ENCODE results near the gene ENO2. TPM values are rescaled to one million over a fixed set of nuclear protein-coding genes. Genes with fewer than 3 reads are reported as not detected.

Gene ENO2
- total RNA-seq, 4 donors from 2014 or later = 0.97 to 6.2 (median 1.8) TPM

GRCh38 chr12:6963791-6964413 lies 49.5 kb downstream of the ENO2 start:
- intact Hi-C loops (cut with DNase I; ENCODE audit: low total_unique reads) = loop anchor here (5.0 kb wide), 2 partner anchors 92 to 143 kb away; partner anchors contain the start of genes C1RL and SPSB2
- Histone ChIP-seq H3K27me3 (no peaks in the 10 kb centered on the region), H3K9me3 (no peaks in the 10 kb centered on the region), H3K27ac (peak overlapping the region; percentile 65 to 84 (median 72)), H3K36me3 (peaks cover 0 to 41% of the 10 kb centered on the region in 2 donors), H3K4me3 (no peak overlapping the region), H3K4me1 (peaks cover 22 to 28% of the 10 kb centered on the region in 2 donors)
- DNase-seq = peak in 1 of 2 donors; percentile 19
- in situ Hi-C loops (cut with MboI; ENCODE audit: low sequenced_read_pairs in 4 of 4) = no loop called here
- TF ChIP-seq POLR2A (IDR thresholded peaks at IDR 0.05) = no peak
- no peak for TF ChIP-seq CTCF (IDR thresholded peaks at IDR 0.05 in 4 of 5, conservative IDR thresholded peaks at IDR 0.05 in 1 of 5)
- ATAC-seq = no peak

- TF ChIP-seq POLR2A (IDR thresholded peaks at IDR 0.05) (no peak), CTCF (IDR thresholded peaks at IDR 0.05 in 4 of 5, conservative IDR thresholded peaks at IDR 0.05 in 1 of 5) (no peak)
- intact Hi-C loops (cut with DNase I; ENCODE audit: low total_unique reads) = loop anchor here (1.0 to 5.0 kb wide), 3 partner anchors 40 to 143 kb away; partner anchors contain the start of genes C1RL and SPSB2
- Histone ChIP-seq H3K27ac (peak overlapping the region; percentile 65 to 84 (median 72)), H3K36me3 (peaks cover 0 to 45% of the 10 kb centered on the region in 2 donors), H3K27me3 (no peaks in the 10 kb centered on the region), H3K4me3 (no peak overlapping the region), H3K4me1 (peaks cover 29 to 35% of the 10 kb centered on the region in 2 donors), H3K9me3 (no peaks in the 10 kb centered on the region)
- DNase-seq = no peak
- ATAC-seq = no peak
- in situ Hi-C loops (cut with MboI; ENCODE audit: low sequenced_read_pairs in 4 of 4) = no loop called here
These were observed 50.2 kb downstream of the ENO2 start for GRCh38 chr12:6964605-6965025.

GRCh38 chr12:6965026-6965661 lies 50.8 kb downstream of the ENO2 start:
- Histone ChIP-seq H3K27ac (peak overlapping the region; percentile 65 to 84 (median 72)), H3K4me3 (no peak overlapping the region), H3K4me1 (peaks cover 33 to 37% of the 10 kb centered on the region in 2 donors), H3K27me3 (no peaks in the 10 kb centered on the region), H3K9me3 (no peaks in the 10 kb centered on the region), H3K36me3 (peaks cover 0 to 45% of the 10 kb centered on the region in 2 donors)
- in situ Hi-C loops (cut with MboI; ENCODE audit: low sequenced_read_pairs in 4 of 4) (no loop called here), intact Hi-C loops (cut with DNase I; ENCODE audit: low total_unique reads) (loop anchor here (1.0 kb wide), 1 partner anchor 41 kb away; no protein-coding TSS in a partner anchor)
- TF ChIP-seq CTCF (IDR thresholded peaks at IDR 0.05 in 4 of 5, conservative IDR thresholded peaks at IDR 0.05 in 1 of 5) = peak; percentile 88 to 92 (median 89)
- no peak for TF ChIP-seq POLR2A (IDR thresholded peaks at IDR 0.05)
- ATAC-seq (peak; percentile 60 to 77), DNase-seq (peak; percentile 71 to 86)

- Histone ChIP-seq H3K9me3 (no peaks in the 10 kb centered on the region), H3K27ac (peak overlapping the region; percentile 65 to 84 (median 72)), H3K36me3 (peaks cover 0 to 45% of the 10 kb centered on the region in 2 donors), H3K4me1 (peaks cover 31 to 33% of the 10 kb centered on the region in 2 donors), H3K27me3 (no peaks in the 10 kb centered on the region), H3K4me3 (no peak overlapping the region)
- TF ChIP-seq POLR2A (IDR thresholded peaks at IDR 0.05) = no peak
- TF ChIP-seq CTCF (IDR thresholded peaks at IDR 0.05 in 4 of 5, conservative IDR thresholded peaks at IDR 0.05 in 1 of 5) = no peak
- DNase-seq = no peak
- in situ Hi-C loops (cut with MboI; ENCODE audit: low sequenced_read_pairs in 4 of 4) (no loop called here), intact Hi-C loops (cut with DNase I; ENCODE audit: low total_unique reads) (loop anchor here (1.0 kb wide), 1 partner anchor 41 kb away; no protein-coding TSS in a partner anchor)
- ATAC-seq = no peak
These were observed 51.3 kb downstream of the ENO2 start for GRCh38 chr12:6965714-6966113.

Measured in gastrocnemius medialis (tissue), 4 donors.